Liver (tissue), 3 donors: ENCODE results near the gene C3orf20.

Source experiments
- CTCF ChIP-seq: fragments of 150-350 bp; IDR thresholded peaks from 2 replicates; pipeline ENCODE4 v1.5.1; 2017; ENCODE audit warnings: improper control_type of control experiment, low read depth, low read length; ENCODE audit not compliant: missing input control
- HNF4A ChIP-seq, 2 donors: conservative IDR thresholded peaks; 2 replicates each; pipeline ENCODE4 v1.6.1; 2016; ENCODE audit warnings: antibody characterized with exemption in 2 of 2, mild to moderate bottlenecking in 2 of 2
- REST ChIP-seq: IDR thresholded peaks from 2 replicates; pipeline ENCODE4 v1.6.1; 2016; ENCODE audit warnings: antibody characterized with exemption, mild to moderate bottlenecking
- donor health status: healthy.
- donor health status: healthy.

GRCh38 chr3:14775011-14775410, 100.1 kb downstream of the C3orf20 start:
- TF ChIP-seq HNF4A (conservative IDR thresholded peaks at IDR 0.05), result no peak
- no peak for TF ChIP-seq CTCF
- no peak for TF ChIP-seq REST
